GM18867 (cell line): Measurements from ENCODE around the gene CLEC12A.
A peak's percentile ranks its signal among the peaks of the same experiment; 100 is the strongest.
"Not testable (repeated sequence)": the region's sequence is repeated elsewhere in the genome, so short reads cannot be mapped to it uniquely, and the experiment has no call there.

Experiments used
- ATAC-seq: cut with Tn5 transposase; IDR thresholded peaks from one replicate; pipeline ENCODE4 v1.9.1; 2021; ENCODE audit warnings: mild to moderate bottlenecking, moderate library complexity; ENCODE audit not compliant: unreplicated experiment

CLEC12A gene

DNA sequence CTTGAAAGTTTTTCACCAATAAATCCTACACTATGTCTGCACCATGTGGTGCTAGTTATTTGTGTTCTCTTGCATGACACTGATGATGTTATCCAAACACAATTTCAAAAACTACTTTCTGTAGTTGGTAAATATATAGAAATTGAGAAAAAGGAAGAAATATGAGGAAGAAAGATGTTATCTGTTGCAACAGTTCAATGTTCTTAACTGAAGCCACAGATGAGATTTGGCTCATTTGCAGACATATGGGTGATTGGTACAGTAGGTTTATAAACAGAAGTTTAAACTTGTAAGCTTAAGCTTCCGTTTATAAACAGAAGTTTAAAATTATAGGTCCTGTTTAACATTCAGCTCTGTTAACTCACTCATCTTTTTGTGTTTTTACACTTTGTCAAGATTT lies at the start of gene CLEC12A:
Gene CLEC12A, plus strand, starts transcription at position 229 of the 400 bp plus-strand sequence. CDS start 188 bp downstream, outside the sequence.
- no peak for ATAC-seq

DNA sequence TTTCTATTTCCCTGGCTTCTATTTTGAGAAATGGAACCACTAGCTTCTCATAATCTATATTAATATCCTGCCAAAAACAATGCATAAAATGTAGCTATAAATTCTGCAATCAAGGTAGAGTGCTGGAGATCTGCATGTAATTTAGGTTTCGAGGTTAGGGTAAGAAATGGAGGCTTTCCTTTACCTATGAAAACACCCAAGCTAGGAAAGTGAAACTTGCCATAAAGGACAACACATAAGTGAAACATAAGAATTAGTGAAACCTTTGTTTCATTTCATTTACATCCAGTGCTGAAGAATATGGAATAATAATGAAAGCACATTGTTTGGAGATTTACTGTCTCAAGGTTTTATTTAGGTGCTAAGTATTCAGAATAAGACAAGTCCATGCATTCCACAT lies 48.8 kb upstream of the CLEC12A start:
- no peak for ATAC-seq

DNA sequence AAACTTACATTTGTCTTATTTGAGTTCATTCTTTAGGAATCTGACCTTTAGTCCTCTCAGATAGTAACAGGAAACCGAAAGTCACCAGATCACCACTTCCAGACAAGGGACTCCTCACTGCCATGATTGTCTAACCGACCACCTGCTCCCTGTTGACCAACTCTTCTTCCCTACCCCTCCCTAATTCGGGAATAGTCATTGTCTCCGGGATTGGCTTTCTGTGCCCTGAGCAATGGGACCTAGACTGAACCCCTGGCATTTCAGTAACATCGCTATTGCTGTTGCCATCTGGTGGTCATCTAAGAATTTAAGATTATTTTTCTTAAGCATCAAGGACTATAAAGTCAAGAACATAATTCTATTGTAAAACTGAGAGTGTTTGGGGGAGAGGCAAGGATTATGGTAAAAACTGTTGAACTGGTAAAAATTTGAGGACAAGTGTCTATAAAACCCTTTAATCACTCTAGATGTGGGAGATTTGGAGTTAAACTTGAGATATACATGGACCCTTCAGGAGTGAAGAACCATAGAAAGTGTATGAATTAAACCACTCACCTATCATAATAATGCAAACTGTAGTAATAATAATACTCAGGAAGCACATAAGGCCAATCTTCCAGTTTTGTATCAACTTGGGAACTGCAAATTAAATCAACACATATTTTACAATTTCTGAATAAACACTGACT lies 45.4 kb upstream of the CLEC12A start:
- ATAC-seq = no peak

DNA sequence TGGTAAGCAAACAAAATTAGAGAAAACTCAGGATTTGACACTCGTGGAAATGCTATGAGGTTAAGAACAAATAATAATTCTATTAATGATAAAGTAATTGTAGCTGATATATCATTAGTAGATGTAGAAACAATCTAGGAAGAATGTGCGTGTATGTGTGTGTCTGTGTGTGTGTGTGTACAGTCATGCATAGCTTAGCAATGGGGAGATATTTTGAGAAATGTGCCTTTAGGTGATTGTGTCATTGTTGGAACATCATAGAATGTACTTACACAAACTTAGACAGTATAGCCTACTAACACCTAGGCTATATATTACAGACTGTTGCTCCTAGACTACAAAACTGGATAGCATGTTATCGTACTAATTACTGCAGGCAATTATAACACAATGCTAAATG lies 44.3 kb upstream of the CLEC12A start:
- no peak for ATAC-seq

DNA sequence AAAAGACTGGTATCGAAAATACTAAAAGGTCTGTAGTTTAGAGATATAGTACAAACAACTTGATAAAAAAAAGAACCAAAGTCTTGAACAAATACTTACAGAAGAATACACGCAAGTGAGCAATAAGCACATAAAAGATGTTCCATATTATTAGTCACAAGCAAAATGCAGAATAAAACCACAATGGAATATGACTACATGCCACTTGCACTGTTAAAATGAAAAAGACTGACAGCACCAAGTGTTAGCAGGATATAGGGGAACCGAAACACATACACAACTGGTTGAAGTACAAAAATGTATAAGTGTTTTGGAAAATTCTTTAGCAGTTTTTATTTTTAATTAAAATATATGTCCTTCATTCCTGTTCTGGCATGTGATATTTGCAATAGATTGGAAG lies 42.6 kb upstream of the CLEC12A start:
- ATAC-seq = peak; percentile 51

DNA sequence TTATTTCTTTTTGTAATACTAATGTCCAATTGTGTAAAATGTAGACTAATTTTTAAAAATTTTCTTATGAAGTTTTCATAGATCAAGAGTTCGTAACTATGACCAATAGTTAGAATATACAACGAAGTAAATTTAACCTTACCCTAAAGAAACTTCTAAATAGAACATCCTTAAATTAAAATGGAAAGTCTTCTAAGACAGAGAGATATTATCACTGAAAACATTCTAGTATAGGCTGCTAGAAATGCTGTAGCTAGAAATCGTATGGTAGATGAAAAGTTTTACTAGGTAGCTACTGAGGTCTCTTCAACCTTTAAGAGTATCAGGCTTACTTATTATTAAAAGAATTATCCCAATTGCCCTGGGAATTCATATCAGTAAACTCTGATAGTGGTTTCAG lies 40.0 kb upstream of the CLEC12A start:
- no peak for ATAC-seq

DNA sequence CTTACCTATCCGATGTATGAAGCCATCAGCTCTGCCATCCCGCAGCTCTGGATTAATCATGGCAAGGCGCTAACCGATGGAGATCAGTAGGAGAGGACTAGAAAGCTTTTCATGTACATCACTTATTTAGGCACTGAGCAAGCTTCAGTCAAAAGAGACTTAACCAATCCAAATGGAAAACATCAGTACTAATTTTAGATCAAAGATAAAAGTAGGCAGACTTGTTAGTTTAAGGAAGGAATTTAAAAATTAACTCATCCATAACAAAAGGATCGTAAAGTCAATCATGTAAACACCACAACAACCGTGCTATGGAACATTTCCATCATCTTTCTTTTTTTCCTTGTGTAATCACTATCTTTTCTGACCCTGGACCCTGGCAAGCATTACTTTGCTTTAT lies 38.9 kb upstream of the CLEC12A start, which contains the start of gene CLEC2A:
Gene CLEC2A, minus strand, starts transcription at position 101 of the 400 bp plus-strand sequence. Its CDS starts 41 bp downstream, at position 60.
- no peak for ATAC-seq

DNA sequence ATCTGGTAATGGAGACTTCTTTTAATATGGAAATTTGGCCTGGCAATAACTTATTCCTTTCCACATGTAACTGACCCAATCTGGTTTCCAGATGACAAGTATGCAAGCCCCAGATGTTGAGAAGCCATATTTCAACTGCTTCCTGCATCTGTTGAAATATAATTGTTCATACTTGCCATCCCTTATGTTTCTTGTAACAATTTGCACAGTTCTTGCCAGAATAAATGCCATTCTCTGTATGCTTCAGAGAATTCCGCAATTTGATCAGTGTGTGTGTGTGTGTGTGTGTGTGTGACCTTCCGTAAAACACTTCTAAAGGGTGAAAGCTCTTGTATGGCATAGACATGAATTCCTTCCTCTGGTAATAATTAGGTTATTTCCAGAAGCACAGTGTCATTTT lies 37.3 kb upstream of the CLEC12A start:
- ATAC-seq = no peak

DNA sequence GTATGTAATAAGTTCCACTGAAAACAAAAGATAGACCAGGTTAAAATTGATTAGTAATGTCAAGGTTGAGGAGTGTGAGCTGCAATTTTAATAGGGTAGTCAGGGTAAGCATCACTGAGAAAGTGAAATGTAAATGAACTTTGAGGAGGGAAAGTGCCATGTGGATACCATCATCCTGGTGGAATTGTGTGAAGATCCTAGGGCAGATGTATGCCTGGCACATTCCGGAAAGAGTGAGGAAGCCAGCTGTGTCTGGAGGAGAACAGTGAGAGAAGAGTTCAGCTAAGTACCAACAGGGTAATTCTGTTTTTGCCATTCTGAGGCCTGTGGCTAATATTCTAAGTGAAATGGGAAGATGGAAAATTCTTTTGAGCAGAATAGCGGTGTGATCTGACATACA lies 36.2 kb upstream of the CLEC12A start:
- ATAC-seq = no peak

DNA sequence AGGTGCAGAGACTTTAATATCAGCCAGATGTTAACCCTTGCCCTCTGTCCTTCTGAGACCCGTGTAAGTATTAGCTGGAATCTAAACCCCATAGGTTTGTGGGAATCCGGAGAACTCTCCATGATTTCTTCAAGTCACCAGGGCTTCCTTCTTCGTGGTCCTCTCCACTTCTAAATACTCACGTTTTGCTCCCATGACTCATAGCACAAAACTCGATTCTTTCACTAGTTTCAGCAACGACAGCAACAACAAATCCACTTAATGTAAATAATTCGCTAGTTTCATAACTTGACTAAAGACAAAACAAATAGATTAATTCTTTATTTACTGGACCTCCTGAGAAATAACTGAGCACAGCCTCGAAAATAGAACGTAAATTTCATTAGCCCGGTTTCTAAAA lies 34.6 kb upstream of the CLEC12A start:
- ATAC-seq = no peak

DNA sequence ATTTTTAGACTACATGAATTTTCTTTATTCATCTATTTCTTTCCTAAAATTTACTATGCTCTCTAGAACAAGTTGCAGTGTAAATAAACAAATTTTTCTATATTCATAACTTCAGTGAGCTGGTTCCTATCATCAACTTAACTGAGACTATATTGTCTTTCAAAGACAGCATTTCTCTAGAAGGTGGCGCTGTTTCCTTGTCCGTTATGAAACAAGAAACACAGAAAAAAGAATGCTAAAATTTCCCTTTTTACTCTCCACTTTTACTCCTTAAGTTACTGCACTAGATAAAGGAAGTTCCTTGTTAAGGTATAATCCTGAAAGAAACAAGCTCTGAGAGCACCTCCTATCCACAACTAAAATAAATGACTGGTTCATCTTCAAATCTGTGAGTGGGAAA lies 30.8 kb upstream of the CLEC12A start:
- no peak for ATAC-seq

DNA sequence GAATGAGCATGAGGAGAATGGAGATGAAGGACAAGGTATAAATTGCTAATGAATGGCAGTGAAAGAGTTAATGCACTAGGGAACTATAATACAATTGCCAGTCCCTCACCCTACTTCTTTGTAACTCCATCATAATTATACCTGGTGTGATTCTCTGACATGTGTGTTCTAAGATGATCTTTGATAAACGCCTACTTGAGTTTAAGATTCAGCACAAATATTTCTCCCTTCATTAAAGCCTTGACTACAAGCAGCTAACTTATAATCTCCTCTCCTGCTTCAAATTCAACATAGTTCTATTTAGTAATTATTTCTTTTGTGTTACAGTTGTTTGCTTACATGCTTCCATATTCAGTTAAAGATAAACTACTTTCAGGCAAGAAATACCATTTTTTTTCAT lies 29.4 kb upstream of the CLEC12A start:
- ATAC-seq = no peak

DNA sequence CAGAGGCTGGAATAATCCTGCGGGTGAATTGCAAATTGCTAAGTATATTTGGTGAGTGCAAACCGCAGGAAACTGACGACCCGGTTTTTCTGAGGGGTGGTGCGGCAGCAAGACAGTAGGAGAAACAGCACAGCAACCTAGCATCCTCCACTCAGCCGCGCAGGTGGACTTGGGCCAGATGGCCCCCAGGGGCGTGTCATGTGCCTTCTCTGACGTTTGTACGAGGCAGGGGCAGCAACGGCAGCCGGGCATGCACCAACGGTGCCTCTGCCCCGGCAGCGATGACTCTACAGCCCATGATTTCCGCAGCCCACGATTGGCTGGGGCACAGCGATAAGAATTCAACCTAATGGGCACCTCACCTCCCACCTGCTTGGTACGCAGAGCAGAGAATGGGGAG lies 28.0 kb upstream of the CLEC12A start:
- ATAC-seq = no peak

DNA sequence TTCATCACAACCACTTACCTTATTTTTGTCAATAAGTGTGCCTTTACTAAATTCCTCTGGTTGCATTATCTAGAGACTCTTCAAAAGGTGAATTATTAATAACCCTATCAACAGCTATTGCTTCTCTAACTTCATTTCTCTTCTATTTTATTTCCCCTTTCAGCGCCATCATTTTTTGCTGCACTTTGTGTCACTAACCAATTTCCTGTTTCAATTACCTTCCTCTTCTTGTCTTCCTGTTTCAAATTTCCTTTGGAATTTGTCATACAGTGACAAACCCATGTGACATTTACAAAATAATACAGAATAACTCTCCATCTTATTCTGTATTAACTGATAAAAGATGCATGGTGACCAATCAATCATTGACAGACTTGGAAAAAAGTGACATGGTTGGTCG lies 26.8 kb upstream of the CLEC12A start:
- ATAC-seq = no peak

DNA sequence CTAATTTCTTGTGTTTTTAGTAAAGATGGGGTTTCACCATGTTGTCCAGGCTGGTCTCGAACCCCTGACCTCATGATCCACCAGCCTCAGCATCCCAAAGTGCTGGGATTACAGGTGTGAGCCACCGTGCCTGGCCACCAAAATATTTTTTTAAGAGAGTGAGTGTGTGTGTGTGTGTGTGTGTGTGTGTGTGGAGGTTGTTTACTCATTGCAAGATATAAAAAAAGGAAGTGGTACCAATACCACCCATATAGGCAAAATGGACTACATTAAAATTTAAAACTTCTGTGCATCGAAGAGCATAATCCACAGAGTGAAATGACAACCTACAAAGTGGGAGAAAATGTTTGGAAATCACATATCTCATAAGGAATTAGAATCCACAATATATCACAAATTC lies 23.5 kb upstream of the CLEC12A start:
- ATAC-seq = no peak

DNA sequence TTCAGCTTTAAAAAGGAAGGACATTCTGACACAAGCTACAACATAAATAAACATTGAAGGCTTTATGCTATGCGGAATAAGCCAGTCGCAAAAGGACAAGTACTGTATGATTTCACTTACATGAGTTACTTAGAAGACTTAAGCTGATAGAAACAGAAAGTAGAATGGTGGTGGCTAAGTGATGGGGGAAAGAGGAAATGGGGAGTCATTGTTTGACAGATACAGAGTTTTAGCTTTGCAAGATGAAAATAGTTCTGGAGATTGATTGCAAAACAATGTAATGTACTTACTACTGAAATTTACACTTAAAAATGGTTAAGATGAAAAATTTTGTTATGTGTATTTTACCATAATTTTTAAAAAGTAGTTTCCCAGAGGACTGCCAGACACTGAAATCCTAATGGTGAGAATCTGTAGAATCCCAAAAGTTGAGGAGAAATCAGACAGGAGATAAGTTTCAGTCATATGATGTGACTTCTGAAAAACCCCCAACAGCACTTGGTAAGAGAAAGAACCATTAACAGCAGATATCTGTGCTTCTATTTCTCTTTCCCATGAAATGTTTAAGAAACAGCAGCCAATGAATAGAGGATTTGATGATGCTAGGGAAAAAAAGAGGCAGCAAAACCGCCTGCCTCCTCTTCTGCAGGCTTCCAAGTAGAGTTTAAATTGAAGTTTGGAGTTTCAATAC lies 22.5 kb upstream of the CLEC12A start:
- peak; percentile 97 for ATAC-seq

DNA sequence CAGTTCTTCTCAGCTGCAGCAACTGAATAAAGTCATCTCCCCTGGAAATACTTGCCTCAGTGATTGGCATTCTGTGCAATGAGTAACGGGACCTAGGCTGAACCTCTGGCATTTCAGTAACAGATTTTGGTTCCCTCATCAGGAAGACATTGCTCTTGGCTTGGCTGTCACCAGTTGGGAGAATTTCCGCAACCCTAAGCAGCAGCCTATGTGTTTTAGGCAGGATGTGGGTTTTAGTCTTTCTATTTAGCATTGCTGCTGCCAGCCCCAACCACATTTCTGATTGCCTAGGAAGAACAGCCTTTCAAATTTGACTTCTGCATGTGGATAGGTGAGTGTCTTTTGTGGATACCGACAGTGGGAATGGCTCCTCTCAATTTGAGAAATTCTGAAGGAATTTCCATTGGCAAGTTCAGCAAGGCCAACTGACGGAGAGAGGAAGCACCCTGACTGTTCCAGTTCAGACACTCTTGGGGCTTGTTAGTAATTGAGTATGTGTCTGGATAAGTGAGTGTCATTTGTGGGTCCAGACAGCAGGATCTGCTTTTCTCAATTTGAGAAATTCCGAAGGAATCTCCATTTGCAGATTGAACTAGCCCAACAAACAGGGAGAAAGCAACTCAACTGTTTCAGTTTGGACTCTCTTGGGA lies 20.1 kb upstream of the CLEC12A start:
- ATAC-seq = no peak

DNA sequence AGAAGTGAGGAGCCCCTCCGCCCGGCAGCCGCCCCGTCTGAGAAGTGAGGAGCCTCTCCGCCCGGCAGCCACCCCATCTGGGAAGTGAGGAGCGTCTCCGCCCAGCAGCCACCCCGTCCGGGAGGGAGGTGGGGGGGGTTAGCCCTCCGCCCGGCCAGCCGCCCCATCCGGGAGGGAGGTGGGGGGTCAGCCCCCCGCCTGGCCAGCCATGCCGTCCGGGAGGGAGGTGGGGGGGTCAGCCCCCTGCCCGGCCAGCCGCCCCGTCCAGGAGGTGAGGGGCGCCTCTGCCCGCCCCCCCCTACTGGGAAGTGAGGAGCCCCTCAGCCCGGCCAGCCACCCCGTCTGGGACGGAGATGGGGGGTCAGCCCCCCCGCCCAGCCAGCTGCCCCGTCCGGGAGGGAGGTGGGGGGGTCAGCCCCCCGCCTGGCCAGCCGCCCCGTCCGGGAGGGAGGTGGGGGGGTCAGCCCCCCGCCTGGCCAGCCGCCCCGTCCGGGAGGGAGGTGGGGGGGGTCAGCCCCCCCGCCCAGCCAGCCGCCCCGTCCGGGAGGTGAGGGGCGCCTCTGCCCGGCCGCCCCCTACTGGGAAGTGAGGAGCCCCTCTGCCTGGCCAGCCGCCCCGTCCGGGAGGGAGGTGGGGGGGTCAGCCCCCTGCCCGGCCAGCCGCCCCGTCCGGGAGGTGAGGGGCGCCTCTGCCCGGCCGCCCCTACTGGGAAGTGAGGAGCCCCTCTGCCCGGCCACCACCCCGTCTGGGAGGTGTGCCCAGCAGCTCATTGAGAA lies 18.1 kb upstream of the CLEC12A start:
- ATAC-seq = not testable (repeated sequence)

DNA sequence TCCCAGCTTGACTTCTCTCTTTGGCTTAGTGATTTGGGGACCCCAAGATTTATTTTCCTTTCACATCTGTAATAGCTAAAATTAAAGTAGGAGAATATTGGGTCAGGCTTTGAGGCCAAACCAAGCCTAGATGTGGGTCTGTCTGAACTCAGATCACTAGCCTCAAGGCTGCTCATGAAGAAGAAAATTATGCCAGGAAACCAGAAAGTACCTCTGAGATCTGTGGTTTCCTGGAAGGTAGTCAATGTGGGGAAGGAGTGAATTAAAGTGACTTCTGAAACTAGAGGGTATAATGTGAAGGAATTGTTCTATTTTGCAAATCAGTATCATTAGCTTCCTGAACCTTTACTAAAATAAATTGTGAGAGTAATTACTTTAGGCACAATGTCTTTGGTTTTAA lies 13.4 kb upstream of the CLEC12A start:
- no peak for ATAC-seq

DNA sequence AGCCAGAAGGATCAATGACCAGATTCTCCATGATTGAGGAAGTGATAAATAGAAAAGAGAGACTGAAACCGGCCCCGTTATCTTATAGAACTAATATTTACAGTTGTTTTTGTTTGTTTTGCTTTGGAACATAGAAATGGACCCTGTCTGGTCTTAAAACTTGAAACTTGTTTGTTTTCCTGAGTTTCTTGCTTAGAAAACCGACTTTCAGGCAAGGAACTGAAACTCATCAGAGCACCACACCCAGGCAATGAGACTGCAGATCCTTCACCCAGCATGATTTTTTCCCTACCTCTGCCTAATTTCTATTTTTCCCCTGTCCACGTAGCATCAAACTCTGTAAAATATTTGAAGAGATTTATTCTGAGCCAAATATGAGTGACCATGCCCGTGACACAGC lies 10.6 kb upstream of the CLEC12A start:
- no peak for ATAC-seq

DNA sequence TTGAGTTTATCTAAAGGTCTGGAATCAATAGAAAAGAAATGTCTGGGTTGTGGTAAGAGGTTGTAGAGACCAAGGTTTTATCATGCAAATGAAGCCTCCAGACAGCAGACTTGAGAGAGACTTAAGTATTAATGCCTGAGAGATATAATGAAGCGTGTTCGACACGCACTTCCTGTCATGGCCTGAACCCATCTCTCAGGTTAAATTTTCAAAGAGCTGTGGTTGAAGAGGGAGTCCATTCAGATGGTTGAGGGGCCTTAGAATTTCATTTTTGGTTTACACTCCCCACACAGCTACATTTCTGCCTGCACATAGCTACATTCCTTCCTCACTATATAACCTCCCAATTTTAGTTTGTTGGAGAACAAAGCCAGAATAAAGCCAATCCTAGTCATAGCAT lies 10.1 kb upstream of the CLEC12A start:
- ATAC-seq = no peak
